HepG2 (cell line): ENCODE data around the gene ZNF217.

Source experiments
- CTCF ChIP-seq: sonication (generic); formaldehyde crosslinking; IDR thresholded peaks from 2 replicates; pipeline ENCODE4 v1.5.0; 2020; ENCODE audit warnings: mild to moderate bottlenecking, missing genetic modification reagents, moderate library complexity
- EP300 ChIP-seq, 3 experiments: sonication (generic) in 1 of 3; formaldehyde crosslinking in 1 of 3; IDR thresholded peaks; 2 replicates each; pipeline versions ENCODE4 v1.5.1 to v1.6.1; 2011 to 2020; ENCODE audit warnings: low read depth in 2 of 3, low read length in 2 of 3, borderline replicate concordance in 1 of 3, improper control_type of control experiment in 1 of 3, mild to moderate bottlenecking in 1 of 3, missing genetic modification reagents in 1 of 3, moderate library complexity in 1 of 3

GRCh38 chr20:53597521-53598120 lies 4.0 kb upstream of the ZNF217 start:
- TF ChIP-seq EP300 (IDR thresholded peaks at IDR 0.05; ENCODE audit: low read depth in 2 of 2, low read length in 2 of 2) (no peak), EP300 (CRISPR knock-in tag; IDR thresholded peaks at IDR 0.05; ENCODE audit: borderline replicate concordance) (no peak), CTCF (CRISPR knock-in tag) (no peak)
